Memory B cell (primary cell): ENCODE results near the gene OPN5.

Experiments used
- ATAC-seq: fragments of 150-1000 bp; cut with Tn5 transposase; 2 replicates; pipeline ENCODE4 v1.10.0; 2021; ENCODE audit warnings: low read depth, mild to moderate bottlenecking, moderate library complexity
- DNase-seq, 2 donors: peaks; one replicate each; pipeline ENCODE4 v3.0.0; 2022; ENCODE audit warnings: low spot score in 2 of 2
- H3K27ac Mint-ChIP-seq: one replicate; pipeline ENCODE4 v1.8.0; 2022; ENCODE audit warnings: mild to moderate bottlenecking, moderate library complexity, mixed read lengths
- H3K27me3 Mint-ChIP-seq: one replicate; pipeline ENCODE4 v1.8.0; 2022; ENCODE audit warnings: mixed read lengths
- H3K36me3 Mint-ChIP-seq: one replicate; pipeline ENCODE4 v1.8.0; 2022; ENCODE audit warnings: mild to moderate bottlenecking, mixed read lengths
- H3K4me1 Mint-ChIP-seq: one replicate; pipeline ENCODE4 v1.8.0; 2022; ENCODE audit warnings: mixed read lengths
- H3K4me3 Mint-ChIP-seq: one replicate; pipeline ENCODE4 v1.8.0; 2022; ENCODE audit warnings: mild to moderate bottlenecking, moderate library complexity, mixed read lengths
- H3K9me3 Mint-ChIP-seq: one replicate; pipeline ENCODE4 v1.8.0; 2022; ENCODE audit warnings: mixed read lengths

Gene OPN5

DNA sequence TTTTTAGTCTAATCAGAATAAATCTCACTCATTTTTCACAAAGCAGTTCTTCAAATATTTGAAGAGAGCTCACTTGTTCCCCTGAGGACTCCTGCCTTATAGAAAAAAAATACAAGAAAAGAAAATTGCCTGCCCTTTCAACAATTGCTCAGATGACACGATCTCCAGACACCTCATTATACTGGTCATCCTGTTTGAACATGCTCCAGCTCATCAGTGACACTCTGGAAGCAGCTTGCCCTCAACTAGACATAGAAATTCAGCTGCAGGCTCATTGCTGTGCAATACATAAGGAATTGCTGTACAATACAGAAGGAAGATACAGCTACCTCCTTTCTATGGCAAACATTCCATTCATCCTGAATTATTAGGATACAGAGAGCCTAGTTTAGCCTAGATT lies 73.1 kb downstream of the OPN5 start:
- H3K4me3 Mint-ChIP-seq = no peak overlapping the region
- H3K4me1 Mint-ChIP-seq = no peaks in the 10 kb centered on the region
- no peak overlapping the region for H3K27ac Mint-ChIP-seq
- ATAC-seq = no peak
- H3K9me3 Mint-ChIP-seq = no peaks in the 10 kb centered on the region
- H3K27me3 Mint-ChIP-seq = no peaks in the 10 kb centered on the region
- no peaks in the 10 kb centered on the region for H3K36me3 Mint-ChIP-seq
- no peak for DNase-seq

DNA sequence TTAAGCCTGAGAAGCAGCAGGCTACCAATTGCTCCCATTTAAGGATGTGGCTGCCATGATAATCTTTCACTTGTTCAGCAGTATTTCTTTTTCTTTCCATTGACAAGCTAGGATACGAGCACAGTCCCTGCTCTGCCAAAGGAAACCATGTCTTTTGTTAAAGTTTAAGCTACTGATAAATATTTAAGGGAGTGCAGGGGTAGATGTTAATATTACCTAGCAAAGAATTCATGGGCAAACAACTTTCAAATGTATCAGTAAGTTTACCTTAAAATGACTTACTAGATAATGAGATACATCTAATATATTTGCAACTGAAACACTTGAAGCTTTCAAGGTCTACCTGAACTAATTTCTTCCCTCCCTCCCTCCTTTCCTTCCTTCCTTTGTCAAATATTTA lies 77.3 kb downstream of the OPN5 start:
- no peak for ATAC-seq
- H3K27me3 Mint-ChIP-seq = no peaks in the 10 kb centered on the region
- H3K4me1 Mint-ChIP-seq = no peaks in the 10 kb centered on the region
- no peaks in the 10 kb centered on the region for H3K36me3 Mint-ChIP-seq
- DNase-seq = no peak
- H3K9me3 Mint-ChIP-seq = no peaks in the 10 kb centered on the region
- no peak overlapping the region for H3K27ac Mint-ChIP-seq
- no peak overlapping the region for H3K4me3 Mint-ChIP-seq

DNA sequence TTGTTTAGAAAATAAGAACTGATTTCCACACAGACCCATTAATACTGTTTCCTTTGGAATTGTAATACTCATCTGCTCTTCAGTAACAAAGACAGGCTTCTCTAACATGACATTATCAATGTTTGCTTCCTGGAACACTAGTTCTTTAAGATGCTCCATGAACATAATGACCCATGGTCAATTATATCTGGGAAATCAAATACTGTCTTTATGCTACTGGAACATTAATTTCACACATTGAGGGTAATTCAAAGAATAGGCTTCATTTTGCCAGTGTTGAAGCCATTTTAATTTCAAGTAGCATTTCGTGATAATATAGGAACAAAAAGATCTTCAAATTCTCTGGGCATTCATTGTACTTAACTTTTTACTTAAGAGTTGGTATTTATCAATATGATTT lies 80.9 kb downstream of the OPN5 start:
- H3K36me3 Mint-ChIP-seq = no peaks in the 10 kb centered on the region
- no peaks in the 10 kb centered on the region for H3K27me3 Mint-ChIP-seq
- no peak overlapping the region for H3K4me3 Mint-ChIP-seq
- no peaks in the 10 kb centered on the region for H3K4me1 Mint-ChIP-seq
- H3K27ac Mint-ChIP-seq = no peak overlapping the region
- H3K9me3 Mint-ChIP-seq = no peaks in the 10 kb centered on the region
- DNase-seq (no peak), ATAC-seq (no peak)

DNA sequence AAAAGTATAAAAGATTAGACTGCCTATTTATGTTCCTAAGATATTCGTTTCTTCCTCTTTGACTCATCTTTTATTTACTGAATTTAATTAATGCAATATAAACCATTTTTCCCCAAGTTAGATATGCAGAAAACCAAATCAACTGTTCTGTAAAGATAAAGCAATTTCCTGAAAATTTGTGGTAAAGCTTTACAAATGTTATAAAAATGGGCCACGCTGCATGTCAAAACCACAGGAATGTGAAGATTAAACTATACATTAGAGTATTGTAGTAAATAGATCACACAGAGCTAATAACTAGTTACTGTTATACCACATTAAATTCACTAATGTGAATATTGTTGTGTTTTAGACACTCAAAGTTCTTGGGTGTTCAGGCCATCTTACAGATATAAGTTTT lies 83.4 kb downstream of the OPN5 start:
- ATAC-seq (no peak), DNase-seq (no peak)
- Mint-ChIP-seq H3K27me3 (no peaks in the 10 kb centered on the region), H3K36me3 (no peaks in the 10 kb centered on the region), H3K27ac (no peak overlapping the region), H3K4me1 (no peaks in the 10 kb centered on the region), H3K4me3 (no peak overlapping the region), H3K9me3 (no peaks in the 10 kb centered on the region)

DNA sequence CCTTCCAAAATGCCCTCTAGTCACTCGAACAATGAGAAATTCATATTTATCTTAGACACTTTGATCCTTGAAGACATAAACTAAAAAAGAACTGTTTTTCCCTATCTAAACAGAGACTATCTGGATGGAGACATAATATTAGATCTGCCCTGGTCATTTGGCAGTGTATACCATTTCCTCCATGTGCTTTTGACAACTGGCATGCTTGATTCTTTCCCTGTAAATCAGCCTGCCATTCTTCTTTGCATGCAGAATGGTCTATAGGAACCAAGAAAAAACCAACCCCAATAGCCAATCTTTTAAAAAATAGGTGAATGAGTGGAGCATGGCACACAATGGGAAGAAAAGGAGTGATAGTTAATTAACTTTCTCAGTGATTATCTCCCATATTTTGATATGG lies 93.8 kb downstream of the OPN5 start:
- Mint-ChIP-seq H3K36me3 (no peaks in the 10 kb centered on the region), H3K9me3 (peaks cover 4% of the 10 kb centered on the region), H3K4me3 (no peak overlapping the region), H3K27ac (no peak overlapping the region), H3K4me1 (no peaks in the 10 kb centered on the region), H3K27me3 (no peaks in the 10 kb centered on the region)
- ATAC-seq = no peak
- DNase-seq = no peak
